T-helper 1 cell treated with Interleukin-12 subunit alpha and Interleukin-12 subunit beta and Interleukin-4 antibody, amounts not matched to agents 30 μg/mL and 1 μg/mL, for 36 hours (primary cell): ENCODE measurements around the gene QPRT.
"Not testable (repeated sequence)": the region's sequence is repeated elsewhere in the genome, so short reads cannot be mapped to it uniquely, and the experiment has no call there.

Experiments used
- H3K27ac Mint-ChIP-seq: one replicate; pipeline ENCODE4 v1.8.0; 2021; ENCODE audit warnings: mild to moderate bottlenecking, mixed read lengths
- H3K27me3 Mint-ChIP-seq: one replicate; pipeline ENCODE4 v1.8.0; 2021; ENCODE audit warnings: low read depth, mixed read lengths
- H3K36me3 Mint-ChIP-seq: one replicate; pipeline ENCODE4 v1.8.0; 2021; ENCODE audit warnings: low read depth, mixed read lengths
- H3K4me1 Mint-ChIP-seq: one replicate; pipeline ENCODE4 v1.8.0; 2021; ENCODE audit warnings: low read depth, mixed read lengths
- H3K4me3 Mint-ChIP-seq: one replicate; pipeline ENCODE4 v1.8.0; 2021; ENCODE audit warnings: mild to moderate bottlenecking, moderate library complexity, mixed read lengths
- H3K9me3 Mint-ChIP-seq: one replicate; pipeline ENCODE4 v1.8.0; 2021; ENCODE audit warnings: mixed read lengths

The QPRT gene

GRCh38 chr16:29694384-29695195 lies 15.6 kb downstream of the QPRT start:
- peaks cover 4% of the 10 kb centered on the region for H3K36me3 Mint-ChIP-seq
- H3K9me3 Mint-ChIP-seq: no peaks in the 10 kb centered on the region
- peaks cover 5% of the 10 kb centered on the region for H3K4me1 Mint-ChIP-seq
- H3K4me3 Mint-ChIP-seq: no peak overlapping the region
- H3K27ac Mint-ChIP-seq: no peak overlapping the region
- H3K27me3 Mint-ChIP-seq: no peaks in the 10 kb centered on the region

GRCh38 chr16:29695675-29696074 lies 16.7 kb downstream of the QPRT start:
- H3K27ac Mint-ChIP-seq, H3K27me3 Mint-ChIP-seq, H3K9me3 Mint-ChIP-seq, H3K4me1 Mint-ChIP-seq, H3K4me3 Mint-ChIP-seq, H3K36me3 Mint-ChIP-seq: not testable (repeated sequence)

GRCh38 chr16:29696881-29697331 lies 17.9 kb downstream of the QPRT start:
- Mint-ChIP-seq H3K27me3 (no peaks in the 10 kb centered on the region), H3K36me3 (no peaks in the 10 kb centered on the region), H3K4me1 (peaks cover 20% of the 10 kb centered on the region), H3K27ac (no peak overlapping the region), H3K4me3 (no peak overlapping the region), H3K9me3 (no peaks in the 10 kb centered on the region)

GRCh38 chr16:29697391-29697790 lies 18.4 kb downstream of the QPRT start:
- no peaks in the 10 kb centered on the region for H3K36me3 Mint-ChIP-seq
- H3K4me1 Mint-ChIP-seq: peaks cover 24% of the 10 kb centered on the region
- no peak overlapping the region for H3K27ac Mint-ChIP-seq
- no peak overlapping the region for H3K4me3 Mint-ChIP-seq
- H3K27me3 Mint-ChIP-seq: no peaks in the 10 kb centered on the region
- no peaks in the 10 kb centered on the region for H3K9me3 Mint-ChIP-seq

GRCh38 chr16:29698042-29698441 lies 19.1 kb downstream of the QPRT start:
- no peaks in the 10 kb centered on the region for H3K9me3 Mint-ChIP-seq
- H3K4me1 Mint-ChIP-seq: peaks cover 30% of the 10 kb centered on the region
- no peak overlapping the region for H3K4me3 Mint-ChIP-seq
- no peak overlapping the region for H3K27ac Mint-ChIP-seq
- H3K27me3 Mint-ChIP-seq: no peaks in the 10 kb centered on the region
- H3K36me3 Mint-ChIP-seq: no peaks in the 10 kb centered on the region

GRCh38 chr16:29698484-29699323 lies 19.7 kb downstream of the QPRT start:
- no peak overlapping the region for H3K4me3 Mint-ChIP-seq
- no peaks in the 10 kb centered on the region for H3K9me3 Mint-ChIP-seq
- H3K4me1 Mint-ChIP-seq: peaks cover 33% of the 10 kb centered on the region
- H3K27ac Mint-ChIP-seq: no peak overlapping the region
- H3K27me3 Mint-ChIP-seq: no peaks in the 10 kb centered on the region
- no peaks in the 10 kb centered on the region for H3K36me3 Mint-ChIP-seq

- Mint-ChIP-seq H3K27ac (no peak overlapping the region), H3K4me3 (no peak overlapping the region), H3K4me1 (peaks cover 33% of the 10 kb centered on the region), H3K27me3 (no peaks in the 10 kb centered on the region), H3K9me3 (no peaks in the 10 kb centered on the region), H3K36me3 (no peaks in the 10 kb centered on the region)
Observed at GRCh38 chr16:29699324-29700219, 20.6 kb downstream of the QPRT start.

- Mint-ChIP-seq H3K9me3 (no peaks in the 10 kb centered on the region), H3K27me3 (peaks cover 3% of the 10 kb centered on the region), H3K27ac (peak overlapping the region; percentile 97), H3K36me3 (no peaks in the 10 kb centered on the region), H3K4me3 (peak overlapping the region; percentile 60), H3K4me1 (peaks cover 33% of the 10 kb centered on the region)
Observed at GRCh38 chr16:29700253-29700987, 21.4 kb downstream of the QPRT start.

- Mint-ChIP-seq H3K4me1 (peaks cover 33% of the 10 kb centered on the region), H3K27ac (peak overlapping the region; percentile 97), H3K4me3 (peak overlapping the region; percentile 21), H3K9me3 (no peaks in the 10 kb centered on the region), H3K27me3 (peaks cover 3% of the 10 kb centered on the region), H3K36me3 (no peaks in the 10 kb centered on the region)
Observed at GRCh38 chr16:29701214-29701555, 22.2 kb downstream of the QPRT start.

- Mint-ChIP-seq H3K9me3 (no peaks in the 10 kb centered on the region), H3K27ac (peak overlapping the region; percentile 97), H3K36me3 (no peaks in the 10 kb centered on the region), H3K4me1 (peaks cover 33% of the 10 kb centered on the region), H3K4me3 (peak overlapping the region; percentile 81), H3K27me3 (peaks cover 3% of the 10 kb centered on the region)
Observed at GRCh38 chr16:29702269-29702668, 23.3 kb downstream of the QPRT start.

GRCh38 chr16:29705030-29705429 lies 26.1 kb downstream of the QPRT start:
- no peaks in the 10 kb centered on the region for H3K9me3 Mint-ChIP-seq
- no peak overlapping the region for H3K4me3 Mint-ChIP-seq
- H3K27me3 Mint-ChIP-seq: peaks cover 14% of the 10 kb centered on the region
- peaks cover 33% of the 10 kb centered on the region for H3K4me1 Mint-ChIP-seq
- no peaks in the 10 kb centered on the region for H3K36me3 Mint-ChIP-seq
- H3K27ac Mint-ChIP-seq: no peak overlapping the region

- H3K27ac Mint-ChIP-seq, H3K4me3 Mint-ChIP-seq, H3K36me3 Mint-ChIP-seq, H3K9me3 Mint-ChIP-seq: not testable (repeated sequence)
- H3K4me1 Mint-ChIP-seq: peaks cover 25% of the 10 kb centered on the region
- peaks cover 18% of the 10 kb centered on the region for H3K27me3 Mint-ChIP-seq
Observed at GRCh38 chr16:29707160-29707559, 28.2 kb downstream of the QPRT start.

- Mint-ChIP-seq H3K27ac (no peak overlapping the region), H3K36me3 (no peaks in the 10 kb centered on the region), H3K4me1 (peaks cover 14% of the 10 kb centered on the region), H3K9me3 (no peaks in the 10 kb centered on the region), H3K27me3 (peaks cover 18% of the 10 kb centered on the region), H3K4me3 (no peak overlapping the region)
Observed at GRCh38 chr16:29708917-29709600, 30.1 kb downstream of the QPRT start.
